Subcutaneous preadipocyte (primary cell): ENCODE measurements around the gene KDM6A. TPM values are rescaled to one million over a fixed set of nuclear protein-coding genes. Genes with fewer than 3 reads are reported as not detected.

Experiments used
- total RNA-seq: library from RNA; depleted of rRNA; stranded (reverse); fragments of >200 nt; gene quantifications from 2 replicates; pipeline ENCODE4 v1.2.3, GENCODE V29; 2012

The KDM6A gene
- 22.8 and 25.8 TPM in 2 replicates for total RNA-seq

DNA sequence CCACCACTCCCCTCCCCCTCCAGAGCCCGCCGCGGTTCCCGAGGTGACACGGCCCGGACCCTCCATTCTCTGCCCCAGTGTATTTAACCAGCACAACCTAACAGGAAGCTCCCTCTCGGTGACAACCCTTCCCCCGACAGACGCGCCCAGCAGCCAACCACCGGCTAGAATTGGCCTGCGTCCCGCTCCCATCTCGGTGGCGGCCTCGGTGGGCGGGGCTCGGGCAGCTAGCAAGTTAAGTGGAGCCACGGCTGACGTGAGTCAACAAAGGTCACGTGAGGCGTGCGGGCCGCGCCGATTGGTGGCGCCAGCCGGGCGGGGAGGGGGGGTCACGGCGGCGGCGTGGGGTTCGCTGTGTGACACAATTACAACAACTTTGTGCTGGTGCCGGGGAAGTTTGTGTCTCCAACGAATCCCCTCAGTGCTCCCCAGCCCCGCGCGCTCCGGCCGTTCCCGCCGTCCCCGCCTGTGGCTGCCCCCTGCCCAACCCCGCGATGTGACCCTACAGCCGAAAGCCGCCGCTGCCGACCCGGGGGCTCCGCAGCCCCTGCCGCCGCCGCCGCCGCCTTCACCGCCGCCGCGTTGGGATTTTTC lies at the start of gene KDM6A:
Gene KDM6A (plus strand): TSS at position 368 of the 594 bp plus-strand sequence. CDS start 364 bp downstream, outside the sequence.

DNA sequence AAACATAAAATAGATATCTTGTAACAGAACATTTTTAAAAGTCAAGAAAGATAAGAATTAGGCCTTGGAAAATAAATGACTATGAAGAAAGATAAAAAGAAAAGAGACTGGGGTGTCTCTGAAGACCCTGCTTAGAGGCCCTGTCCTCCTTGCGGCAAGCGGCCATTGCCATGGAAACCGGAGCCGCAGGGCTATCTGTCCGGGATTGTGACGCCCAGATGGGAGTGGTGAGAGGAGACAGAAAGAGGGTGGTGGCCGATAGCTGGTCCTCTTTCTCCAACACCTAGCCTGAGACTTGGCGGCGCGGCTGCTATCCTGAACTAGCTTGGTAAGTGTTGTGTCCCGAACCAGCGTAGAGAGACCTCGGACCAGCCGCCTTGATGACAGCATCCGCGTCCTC lies 29.2 kb upstream of the KDM6A start, which contains the start of gene DUSP21:
Gene DUSP21 (plus strand): TSS at position 269 of the 400 bp plus-strand sequence. CDS start 112 bp downstream, at position 381.

Other genes with a start within 250 kb of the KDM6A start
- not detected in 2 replicates for gene DUSP21, start 29.2 kb upstream of the KDM6A start, total RNA-seq